ENCODE measurements around the gene BSG.

DNA sequence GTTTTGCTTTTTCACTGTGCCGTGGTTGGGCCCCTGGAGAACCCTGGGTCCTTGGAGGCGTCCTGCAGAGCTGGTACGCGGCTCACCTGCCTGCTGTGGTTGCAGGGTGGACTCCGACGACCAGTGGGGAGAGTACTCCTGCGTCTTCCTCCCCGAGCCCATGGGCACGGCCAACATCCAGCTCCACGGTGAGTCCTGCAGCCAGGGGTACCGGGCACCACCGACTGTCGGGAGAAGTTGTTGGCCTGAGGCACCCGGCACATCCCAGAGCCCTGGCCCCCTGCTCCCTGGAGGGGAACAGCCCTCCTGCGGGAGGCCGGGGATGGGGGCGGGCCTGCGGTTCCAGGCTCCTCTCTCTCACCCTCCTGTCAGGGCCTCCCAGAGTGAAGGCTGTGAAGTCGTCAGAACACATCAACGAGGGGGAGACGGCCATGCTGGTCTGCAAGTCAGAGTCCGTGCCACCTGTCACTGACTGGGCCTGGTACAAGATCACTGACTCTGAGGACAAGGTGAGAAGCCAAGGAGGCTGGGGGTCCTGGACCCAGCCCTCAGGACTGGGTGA, 8.0 kb downstream of the BSG start:
- TF ChIP-seq CTCF (IDR thresholded peaks at IDR 0.05) (no peak), POLR2A (IDR thresholded peaks at IDR 0.05) (no peak)
